AG08396 (cell line): ENCODE data around the gene NPFF.
A peak's percentile ranks its signal among the peaks of the same experiment; 100 is the strongest.
"Not testable (repeated sequence)": the region's sequence is repeated elsewhere in the genome, so short reads cannot be mapped to it uniquely, and the experiment has no call there.

Experiments
- DNase-seq: peaks from one replicate; pipeline ENCODE4 v3.0.0; 2012; ENCODE audit warnings: low spot score, mixed read lengths

Gene NPFF, protein sequence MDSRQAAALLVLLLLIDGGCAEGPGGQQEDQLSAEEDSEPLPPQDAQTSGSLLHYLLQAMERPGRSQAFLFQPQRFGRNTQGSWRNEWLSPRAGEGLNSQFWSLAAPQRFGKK

GRCh38 chr12:53506881-53507602 is at the start of gene NPFF:
Gene NPFF, minus strand, starts transcription at chr12:53507484. Its CDS starts 10 bp downstream, at chr12:53507474.
- no peak for DNase-seq

DNA sequence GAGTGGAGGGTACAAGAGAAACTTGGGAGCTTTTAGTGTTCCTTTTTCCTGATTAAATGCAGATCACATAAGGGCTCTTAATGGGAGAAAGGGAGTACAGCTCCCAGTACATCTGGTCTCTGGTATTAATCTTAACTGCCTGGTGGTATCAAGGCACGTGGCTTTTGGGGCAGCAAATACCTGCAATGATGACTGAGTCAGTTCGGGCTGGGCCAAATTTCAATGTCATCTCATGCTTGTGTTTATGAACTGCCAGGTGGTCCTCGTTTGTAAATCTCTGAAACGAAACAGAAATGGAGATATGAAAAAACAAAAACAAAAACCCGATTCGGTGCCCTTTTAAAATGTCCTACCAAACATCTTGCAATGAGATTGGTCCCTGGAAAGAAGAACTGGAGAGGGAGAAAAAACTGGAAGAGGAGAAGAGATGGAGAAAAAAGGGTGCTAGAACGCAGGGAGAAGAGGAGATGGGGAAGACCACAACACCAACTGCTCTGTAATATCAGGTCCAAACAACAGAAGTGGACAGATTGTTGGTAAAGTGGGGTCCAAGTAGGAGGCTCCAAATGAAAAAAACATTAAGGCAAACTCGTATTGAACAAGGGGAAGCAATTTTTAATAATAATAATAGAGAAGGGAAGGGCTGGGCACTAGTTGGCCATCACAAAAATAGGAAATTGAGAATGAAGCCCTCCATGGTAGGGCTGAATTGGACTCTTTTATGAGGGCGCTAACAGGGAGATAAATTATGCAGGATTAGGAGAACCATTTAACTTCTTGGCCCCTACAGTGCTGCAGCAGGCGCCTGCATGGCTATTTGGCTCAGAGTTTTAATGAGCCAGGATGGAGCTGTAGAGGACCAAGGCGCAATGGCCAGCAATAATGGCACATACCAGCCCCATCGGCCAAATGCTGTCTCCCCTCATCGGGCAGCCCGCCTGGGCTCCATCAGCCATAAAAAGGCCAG is 45.4 kb upstream of the NPFF start:
- DNase-seq = no peak

DNA sequence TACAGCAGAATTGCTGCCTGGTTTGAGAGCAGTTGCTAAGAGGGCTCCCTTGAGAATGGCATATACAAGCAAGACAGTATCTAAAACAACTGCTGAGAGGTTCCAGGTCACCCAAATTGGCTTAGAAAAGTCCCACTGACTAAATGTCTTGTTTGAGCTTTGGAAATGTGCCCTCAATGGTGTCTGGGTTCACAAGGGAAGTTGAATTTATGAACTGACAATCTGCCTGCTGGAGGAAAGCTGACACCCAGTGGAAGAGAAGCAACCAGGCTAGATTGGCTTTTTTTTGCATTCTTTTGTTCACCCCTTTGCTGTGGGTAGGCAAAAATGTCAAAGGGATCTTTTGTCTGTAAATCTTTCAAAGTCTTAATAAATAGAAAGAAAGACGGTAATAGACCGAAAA is 44.6 kb upstream of the NPFF start:
- no peak for DNase-seq

- DNase-seq = no peak
Observed at GRCh38 chr12:53550595-53550994, 43.3 kb upstream of the NPFF start.

GRCh38 chr12:53550131-53550530 is 42.8 kb upstream of the NPFF start:
- not testable (repeated sequence) for DNase-seq

GRCh38 chr12:53548354-53548753 is 41.1 kb upstream of the NPFF start:
- DNase-seq = not testable (repeated sequence)

- peak; percentile 65 for DNase-seq
Observed at GRCh38 chr12:53543539-53543938, 36.3 kb upstream of the NPFF start.

DNA sequence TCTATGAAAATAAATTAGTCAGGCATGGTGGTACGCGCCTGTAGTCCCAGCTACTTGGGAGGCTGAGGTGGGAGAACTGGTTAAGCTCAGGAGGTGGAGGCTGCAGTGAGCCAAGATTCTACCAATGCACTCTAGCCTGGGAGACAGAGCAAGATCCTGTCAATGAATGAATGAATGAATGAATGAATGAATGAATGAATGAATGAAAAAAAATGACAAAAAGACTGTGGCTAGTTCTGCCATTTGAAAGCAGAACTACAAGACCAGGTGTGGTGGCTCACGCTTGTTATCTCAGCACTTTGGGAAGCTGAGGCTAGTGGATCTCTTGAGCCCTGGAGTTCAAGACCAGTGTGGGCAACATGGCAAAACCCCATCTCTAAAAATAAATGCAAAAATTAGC is 32.2 kb upstream of the NPFF start:
- no peak for DNase-seq

DNA sequence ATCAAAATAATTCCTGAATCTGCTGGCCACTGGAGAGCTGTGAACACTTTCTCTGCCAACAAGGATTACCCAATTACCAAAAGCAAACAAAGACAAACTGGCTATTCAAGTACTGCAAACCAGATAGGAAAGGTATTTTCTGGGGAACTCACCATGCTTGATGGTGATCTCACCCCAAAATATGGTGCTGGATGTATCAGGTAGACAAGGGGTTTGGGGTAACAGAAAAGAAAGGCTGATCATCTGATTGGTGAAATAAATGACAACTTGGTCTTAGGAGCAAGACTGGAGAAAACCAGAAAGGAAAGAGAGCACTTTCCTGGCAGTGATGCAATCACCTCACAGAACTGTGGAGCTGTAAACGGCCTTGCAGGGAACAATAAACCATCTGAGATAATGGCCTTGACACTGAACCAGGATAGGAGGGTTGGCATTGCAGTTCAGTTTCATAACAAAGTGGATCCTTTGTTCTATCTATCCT is 31.0 kb upstream of the NPFF start:
- DNase-seq = peak; percentile 15

GRCh38 chr12:53536962-53537361 is 29.7 kb upstream of the NPFF start:
- DNase-seq = no peak

DNA sequence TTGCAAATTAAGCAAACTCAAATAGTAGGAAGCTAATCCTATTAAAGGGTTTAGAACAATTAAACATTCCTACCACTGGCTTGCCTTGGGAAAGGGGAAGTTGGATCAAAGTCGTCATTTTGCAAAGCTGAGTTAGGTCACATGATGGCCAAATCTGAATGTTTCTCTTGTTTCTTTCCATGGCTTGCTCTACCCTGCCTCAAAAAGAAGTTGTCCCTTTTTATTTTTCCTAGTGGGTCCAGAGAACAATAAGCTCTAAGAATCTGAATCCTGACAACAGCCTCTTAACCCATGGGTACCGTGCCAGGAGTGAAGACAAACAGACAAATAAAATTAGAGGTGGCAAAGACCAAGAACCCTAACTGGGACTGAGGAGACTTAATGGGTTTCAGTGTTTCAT is 26.2 kb upstream of the NPFF start:
- no peak for DNase-seq

GRCh38 chr12:53532524-53533445 is 25.5 kb upstream of the NPFF start:
- DNase-seq = no peak

GRCh38 chr12:53532021-53532420 is 24.7 kb upstream of the NPFF start:
- DNase-seq = no peak

- peak; percentile 36 for DNase-seq
Observed at GRCh38 chr12:53530920-53531319, 23.6 kb upstream of the NPFF start.

DNA sequence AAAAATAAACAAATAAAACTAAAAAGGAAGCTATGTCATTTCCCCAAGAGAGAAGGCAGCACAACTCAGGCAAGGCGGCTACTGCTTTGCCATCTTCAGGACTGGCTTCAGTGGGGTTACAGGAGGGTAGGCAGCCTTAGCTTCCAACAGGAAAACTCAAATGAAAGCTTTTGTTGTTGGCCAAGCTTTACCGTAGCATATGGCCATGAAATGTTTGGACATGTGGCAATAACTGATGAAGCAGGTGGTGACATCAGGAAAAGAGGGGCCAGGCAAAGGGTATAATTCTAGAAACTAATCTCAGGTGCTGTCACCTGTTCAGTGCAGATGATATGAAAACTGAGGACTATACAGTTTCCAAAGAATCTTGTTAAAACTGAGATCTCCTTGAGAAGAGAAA is 22.8 kb upstream of the NPFF start:
- no peak for DNase-seq

GRCh38 chr12:53524476-53524875 is 17.2 kb upstream of the NPFF start:
- no peak for DNase-seq

DNA sequence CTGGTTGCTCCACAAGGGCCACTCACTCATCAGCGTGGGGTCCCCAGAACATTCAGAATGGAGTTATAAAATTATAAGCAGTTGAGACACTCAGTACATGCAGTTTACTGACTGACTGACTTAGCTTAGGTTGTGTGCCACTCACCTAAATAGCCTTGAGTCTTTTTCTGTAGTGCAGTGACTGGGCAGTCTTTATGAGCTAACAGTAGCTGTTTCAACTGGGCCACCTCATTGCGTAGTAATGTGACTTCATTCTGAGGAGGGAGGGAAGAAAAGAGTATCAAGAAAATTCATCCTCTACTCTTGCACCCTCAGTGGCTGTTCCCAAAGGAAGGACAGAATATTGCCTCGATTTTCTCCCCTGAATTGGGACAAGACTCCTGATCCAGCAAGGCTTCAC is 15.8 kb upstream of the NPFF start:
- DNase-seq = no peak

GRCh38 chr12:53518381-53518780 is 11.1 kb upstream of the NPFF start:
- no peak for DNase-seq

DNA sequence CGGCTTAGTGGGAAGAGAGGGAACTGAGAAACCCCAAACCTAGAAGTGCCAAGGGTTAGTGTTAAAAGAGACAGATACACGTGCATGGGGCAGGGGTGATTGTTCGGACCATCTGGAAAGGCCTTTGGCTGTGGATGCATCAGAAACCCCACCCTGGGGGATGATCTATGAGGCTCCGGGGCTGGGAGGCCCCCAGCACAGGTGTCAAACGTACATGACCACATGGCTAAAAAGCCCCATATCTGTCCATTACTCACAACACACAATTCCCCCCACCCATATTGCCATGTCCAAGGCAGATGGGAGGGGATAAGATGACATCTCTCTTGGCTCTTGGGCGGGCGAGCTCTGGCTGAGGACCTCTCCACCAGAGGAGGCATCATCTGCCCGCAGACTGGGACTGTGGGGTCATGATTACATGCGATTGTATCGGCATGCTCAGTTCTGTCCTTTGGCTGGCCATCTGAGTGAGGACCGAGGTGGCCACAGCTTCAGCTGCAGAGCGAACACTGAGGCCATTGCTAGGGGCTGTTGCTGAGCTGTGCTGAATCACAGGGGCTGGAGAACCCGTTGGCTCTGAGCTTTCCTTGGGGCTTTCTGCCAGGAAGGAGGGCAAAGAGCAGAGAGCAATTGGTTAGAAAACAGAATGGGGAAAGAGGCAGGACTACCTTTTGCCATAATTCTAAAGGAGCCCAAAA is 9.6 kb upstream of the NPFF start:
- DNase-seq = no peak

- no peak for DNase-seq
Observed at GRCh38 chr12:53515291-53515680, 8.0 kb upstream of the NPFF start.
